ENCODE measurements around the gene PLAAT5.

The PLAAT5 gene

GRCh38 chr11:63511048-63511748 is 20.2 kb upstream of the PLAAT5 start:
- DNase-seq: no peak

- no peak for DNase-seq
Observed at GRCh38 chr11:63510360-63511047, 19.5 kb upstream of the PLAAT5 start.

- no peak for DNase-seq
Observed at GRCh38 chr11:63508745-63509144, 17.8 kb upstream of the PLAAT5 start.

GRCh38 chr11:63508009-63508408 is 17.0 kb upstream of the PLAAT5 start:
- no peak for DNase-seq

- no peak for DNase-seq
Observed at GRCh38 chr11:63507511-63507910, 16.5 kb upstream of the PLAAT5 start.

- no peak for DNase-seq
Observed at GRCh38 chr11:63506876-63507275, 15.9 kb upstream of the PLAAT5 start.

- no peak for DNase-seq
Observed at GRCh38 chr11:63505857-63506528, 15.0 kb upstream of the PLAAT5 start, which contains the start of gene LGALS12. Gene LGALS12 (plus strand): TSS chr11:63506084. CDS start chr11:63506459, 375 bp downstream.

- no peak for DNase-seq
Observed at GRCh38 chr11:63504933-63505586, 14.1 kb upstream of the PLAAT5 start.

GRCh38 chr11:63504054-63504453 is 13.1 kb upstream of the PLAAT5 start:
- DNase-seq: no peak

GRCh38 chr11:63503492-63503891 is 12.5 kb upstream of the PLAAT5 start:
- no peak for DNase-seq

- DNase-seq: no peak
Observed at GRCh38 chr11:63502252-63502820, 11.4 kb upstream of the PLAAT5 start.

- DNase-seq: no peak
Observed at GRCh38 chr11:63501236-63501635, 10.3 kb upstream of the PLAAT5 start.

GRCh38 chr11:63499874-63500273 is 8.9 kb upstream of the PLAAT5 start:
- DNase-seq: no peak

- no peak for DNase-seq
Observed at GRCh38 chr11:63494975-63495374, 4.0 kb upstream of the PLAAT5 start.

- DNase-seq: no peak
Observed at GRCh38 chr11:63493127-63493526, 2.2 kb upstream of the PLAAT5 start.

GRCh38 chr11:63492441-63492840 is 1.5 kb upstream of the PLAAT5 start:
- DNase-seq: no peak

- DNase-seq: no peak
Observed at GRCh38 chr11:63491636-63492372, 837 bp upstream of the PLAAT5 start.

- DNase-seq: no peak
Observed at GRCh38 chr11:63491240-63491587, 247 bp upstream of the PLAAT5 start.

- DNase-seq: no peak
Observed at GRCh38 chr11:63489879-63490278, 1.1 kb downstream of the PLAAT5 start.

- DNase-seq: no peak
Observed at GRCh38 chr11:63488789-63489188, 2.2 kb downstream of the PLAAT5 start.

- DNase-seq: no peak
Observed at GRCh38 chr11:63485777-63486176, 5.2 kb downstream of the PLAAT5 start.

- DNase-seq: no peak
Observed at GRCh38 chr11:63480039-63480438, 10.9 kb downstream of the PLAAT5 start.

All from DMS 273 treated with DMSO at 0.1 percent for 48 hours (cell line).